Measurements from ENCODE around the gene RASGRF1.
"Not testable (repeated sequence)": the region's sequence is repeated elsewhere in the genome, so short reads cannot be mapped to it uniquely, and the experiment has no call there.

Gene RASGRF1

GRCh38 chr15:79035111-79035601 lies 55.4 kb downstream of the RASGRF1 start:
- FAIRE-seq, result no peak

DNA sequence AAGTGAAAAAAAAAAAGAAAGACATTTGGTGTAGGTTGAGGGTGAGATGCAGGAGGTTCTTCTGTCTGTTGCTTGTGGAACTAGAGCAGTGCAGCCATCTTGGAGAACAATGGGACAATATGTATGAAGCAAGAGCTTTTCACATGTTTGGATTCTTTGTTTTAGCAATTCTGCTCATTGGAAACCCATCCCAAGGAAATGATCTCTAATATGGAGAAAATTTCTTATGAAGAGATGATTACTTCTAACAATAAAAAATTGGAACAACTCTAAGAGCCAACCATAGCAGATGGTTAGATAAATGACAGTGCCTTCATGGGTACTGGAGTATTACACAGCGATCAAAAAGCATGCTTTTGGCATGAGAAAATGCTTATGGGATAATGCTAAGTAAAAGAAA lies 56.3 kb downstream of the RASGRF1 start:
- no peak for FAIRE-seq

GRCh38 chr15:79032656-79033055 lies 57.9 kb downstream of the RASGRF1 start:
- no peak for FAIRE-seq

- FAIRE-seq, result no peak
These were observed 58.8 kb downstream of the RASGRF1 start for GRCh38 chr15:79031821-79032220.

- no peak for FAIRE-seq
These were observed 59.4 kb downstream of the RASGRF1 start for GRCh38 chr15:79031201-79031600.

- FAIRE-seq, result no peak
These were observed 60.1 kb downstream of the RASGRF1 start for GRCh38 chr15:79030470-79030869.

DNA sequence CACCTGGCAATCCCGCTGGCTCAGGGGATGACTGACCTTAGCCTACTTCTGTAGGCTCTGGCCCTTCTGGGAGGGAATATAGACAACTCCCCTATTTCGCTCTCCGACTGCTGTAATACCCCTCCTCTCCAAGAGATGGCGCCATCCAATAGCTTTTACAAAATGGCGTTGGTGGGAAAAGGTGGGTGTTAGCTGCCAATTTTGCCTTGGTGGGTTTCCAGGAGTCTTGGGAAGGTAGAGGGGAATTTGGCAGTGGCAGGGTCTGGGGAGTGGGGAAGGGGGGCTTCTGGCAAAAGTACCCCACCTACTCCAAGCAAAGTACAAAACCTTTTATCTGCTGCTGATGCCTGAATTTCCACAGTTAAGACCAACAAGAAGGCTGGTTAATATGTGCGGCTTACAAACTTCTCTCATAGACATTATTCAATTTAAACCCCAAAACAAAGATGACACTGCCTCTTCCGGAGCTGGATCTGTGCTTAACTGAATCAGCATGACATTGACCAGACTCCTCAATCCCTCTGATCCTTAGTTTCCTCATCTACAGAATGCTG lies 62.1 kb downstream of the RASGRF1 start:
- FAIRE-seq, result no peak

GRCh38 chr15:79027532-79028410 lies 62.8 kb downstream of the RASGRF1 start:
- FAIRE-seq, result no peak

- no peak for FAIRE-seq
These were observed 64.8 kb downstream of the RASGRF1 start for GRCh38 chr15:79025802-79026201.

DNA sequence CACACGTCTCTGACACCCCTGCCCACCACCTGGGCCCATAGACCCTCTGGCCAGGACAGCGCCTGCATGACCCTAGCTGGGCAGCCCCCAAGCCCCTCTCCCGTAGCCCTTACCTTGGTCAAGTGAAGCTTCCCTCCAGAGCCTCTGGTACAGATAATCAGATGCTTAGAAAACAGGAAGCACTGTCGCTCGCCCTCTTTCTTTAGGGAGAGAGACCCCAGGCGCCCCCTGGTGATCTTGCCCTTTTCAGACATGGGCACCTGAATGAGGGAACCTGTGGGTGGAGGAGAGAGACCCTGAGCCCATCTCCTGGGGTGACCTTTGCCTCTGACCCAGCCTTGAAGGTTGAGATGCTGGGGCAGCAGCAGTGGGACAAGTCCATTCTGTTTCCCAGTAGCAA lies 65.4 kb downstream of the RASGRF1 start:
- no peak for FAIRE-seq

DNA sequence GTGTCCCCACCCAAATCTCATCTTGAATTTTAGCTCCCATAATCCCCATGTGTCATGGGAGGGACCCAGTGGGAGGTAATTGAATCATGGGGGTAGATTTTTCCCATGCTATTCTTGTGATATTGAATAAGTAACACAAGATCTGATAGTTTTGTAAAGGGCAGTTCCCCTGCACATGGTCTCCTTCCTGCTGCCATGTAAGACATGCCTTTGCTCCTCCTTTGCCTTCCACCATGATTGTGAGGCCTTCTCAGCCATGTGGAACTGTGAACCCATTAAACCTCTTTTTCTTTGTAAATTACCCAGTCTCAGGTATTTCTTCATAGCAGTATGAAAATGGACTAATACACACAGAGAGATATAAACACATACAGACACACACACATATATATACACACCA lies 66.1 kb downstream of the RASGRF1 start:
- FAIRE-seq, result not testable (repeated sequence)

GRCh38 chr15:79023918-79024317 lies 66.7 kb downstream of the RASGRF1 start:
- FAIRE-seq, result no peak

GRCh38 chr15:79023546-79023890 lies 67.1 kb downstream of the RASGRF1 start:
- no peak for FAIRE-seq

DNA sequence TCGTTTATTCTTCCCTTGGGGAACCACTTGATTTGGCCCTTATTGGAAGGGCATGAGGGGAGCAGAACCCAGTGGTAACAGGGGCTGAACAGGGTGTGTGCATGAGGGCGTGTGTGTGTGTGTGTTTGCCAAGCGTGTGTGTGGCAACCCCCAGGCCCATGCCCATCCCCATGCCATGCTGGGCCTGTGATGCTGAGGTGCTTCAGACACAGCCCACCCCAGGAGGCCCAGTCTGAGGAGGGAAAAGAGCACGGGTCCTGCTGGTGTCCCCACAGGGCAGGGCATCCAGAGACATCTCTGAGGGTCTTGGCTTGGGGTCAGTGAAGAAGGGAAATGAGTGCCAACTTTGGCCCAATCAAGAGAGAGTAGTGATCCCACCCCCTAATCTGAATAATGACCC lies 71.6 kb downstream of the RASGRF1 start:
- FAIRE-seq, result no peak

GRCh38 chr15:79017953-79018352 lies 72.6 kb downstream of the RASGRF1 start:
- no peak for FAIRE-seq

DNA sequence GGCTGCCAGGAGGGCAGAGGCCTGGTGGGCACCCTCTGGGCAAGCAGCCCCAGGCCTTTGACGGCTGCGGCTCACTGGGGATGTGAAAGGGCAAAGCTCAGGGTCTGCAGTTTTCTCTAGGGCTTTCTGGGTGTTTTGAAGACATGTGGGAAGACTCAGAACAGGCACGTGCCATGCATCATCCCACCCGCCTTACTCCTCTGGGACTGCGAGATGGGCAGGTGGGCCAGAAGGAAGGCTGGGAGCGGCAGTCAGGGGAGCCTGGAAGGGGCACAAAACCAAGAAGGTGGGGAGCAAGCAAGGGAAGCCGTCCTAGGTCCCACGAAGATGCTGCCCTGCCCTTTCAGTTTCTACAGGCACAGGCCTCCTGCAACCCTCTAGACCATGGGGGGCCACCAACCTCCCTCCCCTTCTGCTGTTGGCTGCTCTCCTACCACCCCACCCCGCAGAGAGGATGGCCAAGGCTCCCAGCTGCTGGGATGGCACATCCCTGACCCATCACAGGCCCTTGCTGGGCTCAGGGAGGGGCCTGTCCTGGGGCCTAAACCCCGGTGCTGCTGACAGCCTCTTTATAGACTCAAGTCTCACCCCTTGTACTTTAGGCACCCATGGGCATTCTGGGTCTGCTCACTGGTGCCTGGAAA lies 73.9 kb downstream of the RASGRF1 start:
- FAIRE-seq, result no peak

- no peak for FAIRE-seq
These were observed 75.2 kb downstream of the RASGRF1 start for GRCh38 chr15:79015416-79015815.

DNA sequence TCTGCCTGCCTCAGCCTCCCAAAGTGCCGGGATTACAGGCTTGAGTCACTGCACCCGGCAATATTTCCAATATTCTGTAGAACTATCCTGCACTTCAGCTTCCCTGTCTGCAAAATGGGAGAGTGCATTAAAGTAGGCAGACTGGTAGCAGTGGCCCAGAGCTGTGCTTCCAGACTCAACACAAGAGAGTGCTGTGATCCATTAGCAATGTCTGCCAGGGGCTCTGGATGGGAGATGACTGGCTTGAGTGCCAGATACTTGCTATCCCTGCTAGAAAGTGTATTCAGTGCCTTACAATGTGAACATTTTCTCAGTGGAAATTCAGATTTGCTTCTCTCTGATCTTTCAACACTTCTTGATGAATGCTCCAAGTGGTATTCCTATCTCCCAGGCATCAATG lies 80.3 kb downstream of the RASGRF1 start:
- no peak for FAIRE-seq

GRCh38 chr15:79009379-79009778 lies 81.2 kb downstream of the RASGRF1 start:
- no peak for FAIRE-seq

GRCh38 chr15:79008659-79009058 lies 81.9 kb downstream of the RASGRF1 start:
- FAIRE-seq, result no peak

- no peak for FAIRE-seq
These were observed 83.5 kb downstream of the RASGRF1 start for GRCh38 chr15:79007066-79007465.

DNA sequence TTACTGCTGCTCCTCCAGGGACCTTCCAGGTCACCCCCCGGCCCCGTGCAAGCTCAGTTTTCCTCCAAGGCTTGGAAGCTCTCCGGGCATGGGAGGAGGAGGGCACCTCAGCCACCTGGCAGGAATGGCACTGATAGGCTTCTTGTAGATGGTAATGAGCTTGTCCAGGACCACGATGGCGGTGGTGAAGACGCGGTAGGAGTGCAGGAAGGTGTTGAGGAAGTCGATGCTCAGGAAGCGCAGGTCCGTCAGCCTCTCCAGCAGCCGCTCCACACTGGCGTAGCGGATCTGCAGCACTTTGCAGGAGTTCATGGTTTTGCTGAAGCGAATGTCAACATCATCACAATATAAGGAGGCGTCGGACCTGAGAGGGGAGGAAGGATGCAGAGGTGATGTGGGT lies 84.5 kb downstream of the RASGRF1 start:
- FAIRE-seq, result no peak

GRCh38 chr15:79004336-79004735 lies 86.2 kb downstream of the RASGRF1 start:
- FAIRE-seq, result no peak

DNA sequence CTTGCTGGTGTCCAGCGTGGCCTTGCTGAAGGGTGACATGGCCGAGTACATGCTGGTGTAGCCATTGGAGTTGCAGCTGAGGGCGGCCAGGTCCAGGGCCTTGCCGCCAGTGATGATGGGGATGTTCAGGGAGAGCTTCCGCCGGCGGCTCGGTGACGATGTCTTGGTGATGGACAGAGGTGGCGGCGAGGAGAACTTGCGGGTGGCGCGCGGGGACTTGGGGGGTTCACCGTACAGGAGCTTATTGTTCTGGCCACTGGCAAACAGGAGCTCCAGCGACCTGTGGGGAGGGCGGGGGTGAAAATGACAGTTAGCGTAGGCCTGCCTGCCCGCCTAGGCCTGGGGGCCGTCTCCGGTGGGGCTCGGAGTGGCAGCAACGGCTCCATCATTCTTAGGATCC lies 86.7 kb downstream of the RASGRF1 start:
- FAIRE-seq, result no peak
